NB4 (cell line): Measurements from ENCODE around the gene CCDC91.

Experiments used
- POLR2A ChIP-seq: IDR thresholded peaks from 2 replicates; pipeline ENCODE4 v1.6.1; 2011; ENCODE audit warnings: mild to moderate bottlenecking; ENCODE audit not compliant: insufficient read length; ENCODE audit errors: extremely low read depth
- TF ChIP-seq, protein P1 (sequence below): IDR thresholded peaks from one replicate; pipeline ENCODE4 v1.5.1; 2012; ENCODE audit warnings: low read depth, low read length

DNA sequence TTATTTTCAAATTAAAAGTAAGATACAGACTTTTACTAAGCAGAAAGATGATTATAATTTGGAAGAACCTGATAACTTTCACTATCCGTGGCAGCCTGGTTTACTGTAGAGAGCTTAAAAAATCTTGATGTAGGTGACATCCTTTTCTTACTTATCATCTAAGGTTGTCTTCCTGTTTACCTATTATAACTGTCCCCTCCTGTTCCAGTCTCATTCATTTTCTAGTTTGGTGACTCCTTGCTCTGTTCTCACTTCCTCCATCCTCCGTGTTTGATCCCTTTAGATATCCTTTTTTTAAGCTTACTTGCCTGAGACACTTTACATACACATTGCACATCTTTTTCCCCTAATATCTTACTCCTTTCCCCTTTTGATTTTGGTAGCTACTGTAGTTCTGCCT lies 27.5 kb downstream of the CCDC91 start:
- TF ChIP-seq, protein P1, sequence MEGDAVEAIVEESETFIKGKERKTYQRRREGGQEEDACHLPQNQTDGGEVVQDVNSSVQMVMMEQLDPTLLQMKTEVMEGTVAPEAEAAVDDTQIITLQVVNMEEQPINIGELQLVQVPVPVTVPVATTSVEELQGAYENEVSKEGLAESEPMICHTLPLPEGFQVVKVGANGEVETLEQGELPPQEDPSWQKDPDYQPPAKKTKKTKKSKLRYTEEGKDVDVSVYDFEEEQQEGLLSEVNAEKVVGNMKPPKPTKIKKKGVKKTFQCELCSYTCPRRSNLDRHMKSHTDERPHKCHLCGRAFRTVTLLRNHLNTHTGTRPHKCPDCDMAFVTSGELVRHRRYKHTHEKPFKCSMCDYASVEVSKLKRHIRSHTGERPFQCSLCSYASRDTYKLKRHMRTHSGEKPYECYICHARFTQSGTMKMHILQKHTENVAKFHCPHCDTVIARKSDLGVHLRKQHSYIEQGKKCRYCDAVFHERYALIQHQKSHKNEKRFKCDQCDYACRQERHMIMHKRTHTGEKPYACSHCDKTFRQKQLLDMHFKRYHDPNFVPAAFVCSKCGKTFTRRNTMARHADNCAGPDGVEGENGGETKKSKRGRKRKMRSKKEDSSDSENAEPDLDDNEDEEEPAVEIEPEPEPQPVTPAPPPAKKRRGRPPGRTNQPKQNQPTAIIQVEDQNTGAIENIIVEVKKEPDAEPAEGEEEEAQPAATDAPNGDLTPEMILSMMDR: no peak
- TF ChIP-seq POLR2A: no peak
